Stimulated activated CD8-positive, alpha-beta memory T cell treated with anti-CD3 and anti-CD28 coated beads, Interleukin-15, amount 100 ng/mL, for 48 hours (primary cell): ENCODE results near the gene CEBPE.

Experiments
- DNase-seq, 2 donors: peaks; one replicate each; pipeline ENCODE4 v3.0.0-alpha.2; 2020; ENCODE audit warnings: low read depth in 2 of 2

CEBPE gene

DNA sequence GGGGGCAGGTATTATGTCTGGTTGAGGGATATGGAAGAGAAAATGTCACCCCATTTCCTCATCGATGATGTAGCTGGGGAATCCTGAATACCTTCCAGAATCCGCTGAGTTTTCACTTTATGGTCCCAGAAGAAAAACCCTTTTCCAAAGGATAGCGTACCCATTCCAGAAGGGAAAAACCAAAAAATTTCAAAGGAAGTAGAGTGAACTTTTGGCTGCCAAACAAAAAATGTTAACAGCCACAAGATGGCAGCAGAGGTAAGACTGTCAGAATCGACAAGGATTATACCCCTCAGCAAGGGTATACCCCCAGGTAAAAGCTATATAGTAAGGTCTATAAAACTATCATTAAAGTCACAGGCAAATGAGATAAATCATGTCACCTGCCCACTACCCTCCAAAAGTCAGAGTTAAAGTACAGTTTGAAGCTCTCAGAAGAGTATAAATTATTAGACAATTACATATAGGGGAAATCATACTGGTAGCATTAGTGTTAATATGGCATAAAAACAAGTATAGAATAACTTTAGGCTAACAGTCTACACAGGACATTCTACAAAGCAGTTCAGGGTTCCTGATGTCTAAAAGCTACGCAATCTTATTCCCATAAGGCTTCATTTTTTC is 42.2 kb downstream of the CEBPE start:
- no peak for DNase-seq

DNA sequence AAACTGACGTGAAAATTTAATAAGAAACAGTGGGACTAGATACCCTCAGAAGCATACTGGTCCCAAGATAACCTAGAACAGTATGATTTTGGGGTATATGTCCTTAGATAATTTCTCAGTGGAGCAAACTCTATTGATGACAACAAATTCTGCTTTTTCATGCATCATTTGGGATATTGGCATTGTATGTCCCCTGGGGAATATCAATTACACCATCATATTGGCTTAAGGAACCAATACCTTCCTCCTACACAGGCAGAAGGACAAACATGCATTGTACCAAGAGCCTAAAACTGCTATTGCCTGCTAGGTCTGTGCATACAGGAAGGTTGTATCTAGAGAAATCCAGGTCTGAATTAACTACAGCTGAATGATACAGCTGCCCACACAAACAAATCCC is 44.1 kb downstream of the CEBPE start:
- no peak for DNase-seq

DNA sequence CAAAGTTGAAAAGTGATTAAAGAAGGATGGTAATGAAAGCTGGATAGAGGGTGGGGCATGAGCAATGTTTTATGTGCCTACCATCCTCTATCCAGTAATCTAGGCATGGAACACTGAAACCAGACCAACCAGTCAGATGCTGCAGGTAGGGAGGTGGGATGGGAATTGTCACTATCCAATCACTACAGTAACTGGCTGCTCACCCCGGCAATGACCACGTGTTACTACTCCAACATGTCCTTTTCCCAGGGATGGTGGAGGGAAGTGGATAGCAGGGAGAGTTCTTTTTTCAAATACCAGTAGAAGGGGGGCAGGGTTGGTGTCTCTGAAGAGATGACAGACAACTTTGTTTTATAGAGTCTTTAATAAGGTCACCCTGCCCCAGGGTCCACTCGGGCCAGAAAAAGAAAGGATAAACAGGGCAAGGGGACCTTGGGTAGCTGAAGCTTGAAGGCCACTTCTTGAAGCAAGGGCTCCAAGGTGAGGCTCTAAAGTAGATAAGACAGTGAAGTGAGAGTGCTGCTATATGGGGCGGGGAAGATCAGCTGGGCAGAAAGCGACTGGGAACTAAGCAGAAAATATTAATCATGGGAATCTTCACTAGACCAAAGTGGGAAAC is 47.0 kb downstream of the CEBPE start:
- DNase-seq: no peak

DNA sequence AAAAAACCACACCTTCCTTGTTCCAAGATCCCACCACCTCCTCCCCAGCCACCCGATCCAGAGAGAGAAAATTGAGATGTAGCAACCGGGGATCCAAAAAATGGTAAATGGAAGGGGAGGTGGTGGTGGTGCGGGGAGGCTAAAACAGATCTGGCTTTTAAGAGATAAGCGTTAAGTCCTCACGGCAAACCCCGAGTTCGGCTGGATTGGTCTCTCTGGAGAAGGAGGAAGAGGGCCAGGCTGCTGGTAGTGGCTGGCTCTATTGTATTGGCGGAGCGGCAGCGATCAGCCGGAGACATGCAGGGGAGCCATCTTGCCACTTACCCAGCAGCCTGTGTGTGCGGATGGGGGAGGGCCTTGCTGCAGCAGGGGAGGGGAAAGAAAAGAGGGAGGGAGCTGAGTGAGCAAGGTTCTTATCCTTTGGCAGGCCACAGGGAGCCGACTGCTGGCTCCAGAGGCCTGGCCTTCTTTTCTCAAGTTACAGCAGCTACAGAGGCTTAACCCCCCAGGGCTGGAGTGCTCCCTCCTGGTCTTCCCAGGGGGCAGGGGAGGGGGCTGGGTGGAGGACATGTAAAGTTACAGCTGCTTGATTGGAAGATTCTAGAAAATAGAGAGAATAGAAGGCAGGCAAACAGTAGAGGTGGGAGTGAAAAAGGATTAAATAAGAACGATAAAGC is 47.7 kb downstream of the CEBPE start:
- peak; percentile 64 to 66 for DNase-seq

DNA sequence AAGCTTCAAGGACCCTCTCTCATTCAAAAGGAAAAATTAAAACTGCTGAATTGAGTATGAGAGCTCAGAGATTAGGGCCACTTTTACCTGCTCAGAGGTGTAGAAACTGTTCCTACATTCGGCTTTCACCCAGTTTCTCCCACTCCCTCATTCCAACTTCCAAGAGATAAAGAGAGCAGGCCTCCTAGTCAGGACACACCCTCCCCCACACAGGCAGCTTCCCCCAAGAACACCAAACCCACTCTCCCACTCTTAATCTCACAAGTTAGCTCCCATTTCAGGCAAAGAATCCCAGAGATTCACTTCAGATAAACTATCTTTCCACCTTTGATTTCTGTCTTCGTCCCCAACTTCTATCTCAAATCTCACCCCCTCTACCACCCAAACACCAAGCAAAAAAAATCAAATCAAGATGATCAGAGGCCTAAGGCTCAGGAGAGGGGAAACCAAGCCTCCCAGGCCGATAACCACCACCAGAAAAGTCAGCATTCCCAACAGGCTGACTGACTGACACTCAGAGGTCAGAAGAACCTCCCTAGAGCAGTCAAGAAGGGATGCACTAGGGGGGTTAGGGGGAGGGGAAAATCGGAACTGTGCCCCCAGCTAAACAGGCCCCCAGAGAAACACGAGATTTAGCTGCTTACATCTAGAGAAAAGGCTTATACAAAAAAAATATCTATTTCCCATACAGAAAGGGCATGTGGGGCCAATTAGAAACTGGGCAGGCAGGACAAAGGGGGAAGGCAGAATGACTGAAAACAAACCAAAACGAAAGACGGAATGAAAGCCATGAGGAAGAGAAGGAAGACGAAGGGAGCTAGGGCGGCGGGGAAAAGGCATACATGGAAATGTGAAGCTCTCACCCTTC is 48.6 kb downstream of the CEBPE start:
- no peak for DNase-seq

DNA sequence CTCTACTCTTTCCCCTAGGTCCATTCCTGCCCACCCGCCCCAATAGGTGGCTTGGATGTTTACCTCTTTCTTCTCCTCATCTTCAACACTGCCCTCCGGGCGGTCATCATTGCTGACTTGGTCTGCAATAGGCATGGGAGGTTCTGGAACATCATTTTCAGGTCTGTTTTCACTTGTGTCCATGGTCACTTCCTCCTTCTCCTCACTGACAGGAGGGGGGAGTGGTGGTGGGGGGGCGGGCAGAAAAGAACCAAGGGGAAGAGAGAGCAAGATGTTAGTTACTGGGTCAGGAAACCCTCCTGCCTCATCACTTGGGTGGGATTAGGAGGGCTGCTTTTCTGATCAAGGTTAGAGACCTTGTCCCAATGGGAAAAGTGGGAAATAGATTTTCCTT is 49.6 kb downstream of the CEBPE start:
- no peak for DNase-seq

DNA sequence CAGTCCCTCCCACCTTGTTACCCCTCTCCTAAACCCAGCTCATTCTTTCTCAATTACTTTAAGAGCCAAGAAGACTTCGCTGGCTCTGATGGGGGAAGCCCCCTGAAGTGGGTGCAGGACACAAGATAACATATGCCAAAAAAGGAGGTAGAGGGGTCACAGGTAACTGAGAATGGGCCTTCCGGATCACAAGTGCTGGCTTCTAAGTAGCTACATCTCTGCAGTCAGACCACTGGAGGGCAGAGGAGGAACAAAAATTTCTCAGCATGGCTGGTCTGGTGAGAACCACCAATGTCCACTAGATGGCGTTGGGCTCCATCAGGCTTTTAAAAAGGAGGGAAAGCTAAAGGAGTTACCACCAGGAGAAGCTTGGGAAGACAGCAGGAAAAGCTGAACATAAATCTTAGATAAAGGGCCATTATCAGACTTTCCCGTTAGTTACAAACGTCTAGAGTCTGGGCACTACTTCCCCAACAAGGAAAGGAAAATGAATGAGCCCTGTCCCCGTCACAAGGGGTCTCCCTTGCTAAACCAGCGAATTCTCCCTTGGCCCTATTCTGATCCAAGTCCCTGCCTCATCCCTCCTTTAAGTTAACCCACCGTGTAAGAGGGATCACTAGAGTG is 50.2 kb downstream of the CEBPE start:
- peak; percentile 45 for DNase-seq

DNA sequence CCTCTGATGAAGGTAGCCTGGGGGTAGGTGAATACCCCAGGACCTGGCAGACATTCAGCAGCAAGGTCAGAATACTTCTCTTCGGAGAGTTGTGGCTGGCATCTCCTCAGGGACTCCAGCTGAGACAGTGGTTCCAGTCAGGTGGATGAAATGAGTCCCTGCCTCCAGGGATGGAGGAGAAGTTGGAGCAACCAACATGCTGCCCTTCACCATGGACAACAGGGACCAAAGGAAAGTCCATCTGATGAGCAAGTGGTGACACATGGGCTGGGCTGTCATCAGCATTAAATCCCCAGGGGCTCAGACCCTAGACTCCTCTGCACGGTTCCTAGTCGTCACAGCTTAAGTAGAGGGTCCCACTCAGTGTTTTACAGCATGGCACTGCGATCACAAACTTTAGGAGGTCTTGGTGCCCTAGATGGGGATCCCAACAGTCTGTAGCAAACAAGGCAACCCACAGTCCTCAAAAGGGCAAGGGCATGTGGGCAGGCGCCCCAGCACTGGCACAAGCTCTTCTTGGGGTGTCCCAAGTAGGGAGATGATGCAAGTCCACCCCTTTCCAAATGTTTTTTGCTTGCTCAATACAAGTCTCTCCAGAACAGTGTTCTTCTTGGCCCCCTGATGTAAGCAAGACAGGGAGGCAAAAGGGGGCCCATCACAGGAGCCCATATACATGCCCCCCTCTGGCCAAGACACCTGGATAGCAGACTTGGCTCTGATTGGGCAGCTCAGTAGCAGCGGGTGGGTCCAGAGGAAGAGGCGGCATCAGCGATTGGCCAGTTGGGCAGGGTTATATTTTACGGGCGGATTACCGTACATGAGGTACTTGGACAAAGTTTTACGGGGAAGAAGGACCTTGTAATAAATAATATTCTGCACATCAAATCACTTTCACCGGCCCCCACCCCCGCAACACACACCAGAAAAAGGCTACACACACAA is 50.9 kb downstream of the CEBPE start:
- DNase-seq: no peak
